ENCODE results near the gene HNRNPA1. TPM values are rescaled to one million over a fixed set of nuclear protein-coding genes. Genes with fewer than 3 reads are reported as not detected.

The HNRNPA1 gene
- total and polyA plus RNA-seq, 9 of the 15 experiments (the other 6 are each of a cell fraction or from before 2014, with no cell fraction given) = 1,166 to 2,703 (median 1,815) TPM

GRCh38 chr12:54279632-54280467, 676 bp upstream of the HNRNPA1 start, which contains the start of gene CBX5 (continued):
- TF ChIP-seq CHD7 (IDR thresholded peaks at IDR 0.05; ENCODE audit: low read depth, low read length) (no peak), ZNF354B (CRISPR knock-in tag; IDR thresholded peaks at IDR 0.05) (no peak), ZNF444 (CRISPR knock-in tag; IDR thresholded peaks at IDR 0.05) (no peak), ZNF76 (CRISPR knock-in tag; IDR thresholded peaks at IDR 0.05; ENCODE audit: borderline replicate concordance) (no peak), ILK (tag; IDR thresholded peaks at IDR 0.05; ENCODE audit: borderline replicate concordance, low read depth) (no peak), JUND (IDR thresholded peaks at IDR 0.05; ENCODE audit: borderline replicate concordance, low read depth, low read length) (no peak; the same call in 1 of the 2 replicates), JUND (tag; IDR thresholded peaks at IDR 0.05; ENCODE audit: borderline replicate concordance, low read depth, low read length) (no peak; the same call in 1 of the 3 replicates), SMC3 (conservative IDR thresholded peaks at IDR 0.05; ENCODE audit: insufficient read depth, low read depth, low read length) (0 out of 2 replicates have a peak, but pooled peaks have one; percentile 7), GABPB2 (CRISPR knock-in tag; conservative IDR thresholded peaks at IDR 0.05) (no peak), NRF1 (conservative IDR thresholded peaks at IDR 0.05 in 1 of 2, IDR thresholded peaks at IDR 0.05 in 1 of 2) (peak; percentile 100), ZNF507 (tag; conservative IDR thresholded peaks at IDR 0.05) (no peak), ZNF280B (CRISPR knock-in tag; IDR thresholded peaks at IDR 0.05) (no peak), SAP30 (IDR thresholded peaks at IDR 0.05; ENCODE audit: borderline replicate concordance, insufficient read depth, low read depth, low read length, poor library complexity, severe bottlenecking) (no peak)

Measured in K562 (cell line).